Loucy (cell line): ENCODE results near the gene FAM53B.

Experiments
- H2AFZ ChIP-seq: fragments of 200-600 bp; sonication (generic); 2 replicates; pipeline ENCODE4 v1.6.0; 2016; ENCODE audit warnings: antibody characterized with exemption, mild to moderate bottlenecking, low read length, moderate library complexity
- H3F3A ChIP-seq: fragments of 200-600 bp; 2 replicates; pipeline ENCODE4 v1.6.0; 2016; ENCODE audit warnings: antibody characterized with exemption, low read depth, mild to moderate bottlenecking
- H3K27me3 ChIP-seq: fragments of 200-600 bp; sonication (generic); 2 replicates; pipeline ENCODE4 v1.6.1; 2014; ENCODE audit warnings: low read length, mild to moderate bottlenecking; ENCODE audit not compliant: insufficient read depth, poor library complexity, severe bottlenecking
- H3K36me3 ChIP-seq: fragments of 200-600 bp; sonication (generic); 2 replicates; pipeline ENCODE4 v1.6.1; 2016; ENCODE audit warnings: low read length; ENCODE audit not compliant: insufficient read depth
- H3K4me1 ChIP-seq: fragments of 200-600 bp; sonication (generic); 2 replicates; pipeline ENCODE4 v1.5.1; 2014; ENCODE audit warnings: low read length, mild to moderate bottlenecking; ENCODE audit not compliant: insufficient read depth, poor library complexity, severe bottlenecking
- H3K4me2 ChIP-seq: fragments of 200-600 bp; sonication (generic); 2 replicates; pipeline ENCODE4 v1.6.0; 2014; ENCODE audit warnings: antibody characterized with exemption, low read length, low read depth, mild to moderate bottlenecking; ENCODE audit not compliant: poor library complexity, severe bottlenecking
- H3K4me3 ChIP-seq: fragments of 200-600 bp; sonication (generic); 2 replicates; pipeline ENCODE4 v1.5.1; 2014; ENCODE audit warnings: low read length, mild to moderate bottlenecking, mixed read lengths; ENCODE audit not compliant: poor library complexity, severe bottlenecking
- H3K79me2 ChIP-seq: fragments of 200-600 bp; sonication (generic); 2 replicates; pipeline ENCODE4 v1.6.1; 2014; ENCODE audit warnings: low read length; ENCODE audit not compliant: insufficient read depth
- H3K9ac ChIP-seq: fragments of 200-600 bp; sonication (generic); 2 replicates; pipeline ENCODE4 v1.6.0; 2014; ENCODE audit warnings: mild to moderate bottlenecking, low read depth, low read length, moderate library complexity; ENCODE audit not compliant: poor library complexity, severe bottlenecking
- H3K9me2 ChIP-seq: fragments of 200-600 bp; sonication (generic); replicated peaks from 2 replicates; pipeline ENCODE4 v1.6.1; 2016; ENCODE audit warnings: low read depth, low read length, mixed read lengths
- H3K9me3 ChIP-seq: fragments of 200-600 bp; sonication (generic); 2 replicates; pipeline ENCODE4 v1.6.1; 2014; ENCODE audit warnings: mild to moderate bottlenecking, antibody characterized with exemption, low read length, low read depth; ENCODE audit not compliant: insufficient read depth
- H4K20me1 ChIP-seq: fragments of 200-600 bp; sonication (generic); 2 replicates; pipeline ENCODE4 v1.6.0; 2014; ENCODE audit warnings: antibody characterized with exemption, low read length, mild to moderate bottlenecking; ENCODE audit not compliant: insufficient read depth, poor library complexity, severe bottlenecking
- EZH2phosphoT487 ChIP-seq: fragments of 200-600 bp; IDR thresholded peaks from 2 replicates; pipeline ENCODE4 v1.6.1; 2018; ENCODE audit warnings: antibody characterized with exemption, mild to moderate bottlenecking, moderate library complexity, borderline replicate concordance
- TF ChIP-seq, protein P1 (sequence below): fragments of 200-600 bp; sonication (generic); conservative IDR thresholded peaks from 2 replicates; pipeline ENCODE4 v1.5.1; 2014; ENCODE audit warnings: mild to moderate bottlenecking, antibody characterized with exemption, low read length

FAM53B gene

DNA sequence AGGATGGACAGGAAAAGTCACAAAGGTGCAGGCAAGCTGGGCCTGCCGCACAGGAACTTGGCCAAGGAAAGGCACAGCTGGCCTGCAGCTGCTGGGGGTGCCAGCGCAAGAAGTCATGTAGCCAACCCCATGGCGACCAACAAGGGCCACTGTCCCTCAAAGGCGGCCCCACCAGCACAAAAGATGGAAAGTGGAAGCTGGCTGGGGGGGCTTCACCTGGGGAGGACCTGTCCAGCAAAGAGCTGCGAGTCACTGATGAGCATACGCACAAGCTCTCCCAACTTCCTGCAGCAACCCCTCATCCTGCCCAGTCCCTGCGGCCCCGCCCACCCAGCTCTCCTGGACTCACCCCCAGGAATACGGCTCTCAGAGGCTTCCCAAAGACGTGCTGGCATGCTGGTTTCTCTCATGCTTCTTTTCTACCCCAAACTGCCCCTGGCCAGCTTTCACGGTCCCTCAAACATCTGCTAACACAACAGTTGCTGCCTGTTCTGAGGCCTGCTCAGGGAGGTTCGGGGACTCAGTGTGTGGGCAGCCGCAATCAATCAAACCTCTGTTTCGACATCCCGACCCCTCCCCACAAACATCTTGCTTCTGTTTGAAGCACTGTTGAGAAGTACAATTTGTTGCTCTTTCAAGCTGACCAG, 67.6 kb downstream of the FAM53B start:
- H2AFZ ChIP-seq, result no peak overlapping the region
- H3K79me2 ChIP-seq, result peaks cover 67% of the 10 kb centered on the region
- TF ChIP-seq EZH2phosphoT487, result no peak
- TF ChIP-seq, protein P1, sequence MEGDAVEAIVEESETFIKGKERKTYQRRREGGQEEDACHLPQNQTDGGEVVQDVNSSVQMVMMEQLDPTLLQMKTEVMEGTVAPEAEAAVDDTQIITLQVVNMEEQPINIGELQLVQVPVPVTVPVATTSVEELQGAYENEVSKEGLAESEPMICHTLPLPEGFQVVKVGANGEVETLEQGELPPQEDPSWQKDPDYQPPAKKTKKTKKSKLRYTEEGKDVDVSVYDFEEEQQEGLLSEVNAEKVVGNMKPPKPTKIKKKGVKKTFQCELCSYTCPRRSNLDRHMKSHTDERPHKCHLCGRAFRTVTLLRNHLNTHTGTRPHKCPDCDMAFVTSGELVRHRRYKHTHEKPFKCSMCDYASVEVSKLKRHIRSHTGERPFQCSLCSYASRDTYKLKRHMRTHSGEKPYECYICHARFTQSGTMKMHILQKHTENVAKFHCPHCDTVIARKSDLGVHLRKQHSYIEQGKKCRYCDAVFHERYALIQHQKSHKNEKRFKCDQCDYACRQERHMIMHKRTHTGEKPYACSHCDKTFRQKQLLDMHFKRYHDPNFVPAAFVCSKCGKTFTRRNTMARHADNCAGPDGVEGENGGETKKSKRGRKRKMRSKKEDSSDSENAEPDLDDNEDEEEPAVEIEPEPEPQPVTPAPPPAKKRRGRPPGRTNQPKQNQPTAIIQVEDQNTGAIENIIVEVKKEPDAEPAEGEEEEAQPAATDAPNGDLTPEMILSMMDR, result no peak
- no peaks in the 10 kb centered on the region for H3K27me3 ChIP-seq
- no peak overlapping the region for H3K4me3 ChIP-seq
- peaks cover 7% of the 10 kb centered on the region for H4K20me1 ChIP-seq
- H3K9me2 ChIP-seq, result no peaks in the 10 kb centered on the region
- peaks cover 52% of the 10 kb centered on the region; the same call in 1 of the 2 replicates for H3K36me3 ChIP-seq
- no peaks in the 10 kb centered on the region for H3K9me3 ChIP-seq
- peaks cover 12% of the 10 kb centered on the region for H3K4me1 ChIP-seq
- no peak overlapping the region for H3K4me2 ChIP-seq
- H3K9ac ChIP-seq, result no peak overlapping the region
- no peaks in the 10 kb centered on the region for H3F3A ChIP-seq

DNA sequence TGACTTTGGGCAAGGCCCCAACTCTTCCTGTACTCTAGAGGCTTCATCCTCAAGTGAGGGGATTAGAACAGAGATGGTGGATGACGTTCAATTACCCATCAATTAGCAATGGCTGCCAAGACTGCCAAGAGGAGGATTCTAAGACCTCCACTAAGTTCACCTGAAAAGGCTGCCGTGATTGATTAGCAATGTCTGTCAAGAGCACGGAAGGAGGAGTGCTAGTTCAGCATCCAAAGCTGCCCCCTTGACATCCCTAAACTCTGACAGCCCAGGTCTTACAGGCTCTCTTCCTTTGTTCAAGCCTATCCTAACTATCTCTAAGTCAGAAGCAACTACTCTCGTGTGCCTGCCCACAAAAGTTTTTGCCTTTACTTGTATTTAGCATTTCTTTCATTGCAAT, 68.4 kb downstream of the FAM53B start:
- Histone ChIP-seq H3K27me3 (no peaks in the 10 kb centered on the region), H2AFZ (no peak overlapping the region), H3K9ac (no peak overlapping the region), H3K9me3 (no peaks in the 10 kb centered on the region), H3F3A (no peaks in the 10 kb centered on the region), H3K9me2 (no peaks in the 10 kb centered on the region), H4K20me1 (peaks cover 13% of the 10 kb centered on the region), H3K4me1 (peaks cover 14% of the 10 kb centered on the region), H3K4me3 (no peak overlapping the region), H3K4me2 (no peak overlapping the region), H3K36me3 (peaks cover 44% of the 10 kb centered on the region; the same call in 1 of the 2 replicates), H3K79me2 (peaks cover 74% of the 10 kb centered on the region)
- TF ChIP-seq, protein P1, result no peak
- no peak for TF ChIP-seq EZH2phosphoT487

DNA sequence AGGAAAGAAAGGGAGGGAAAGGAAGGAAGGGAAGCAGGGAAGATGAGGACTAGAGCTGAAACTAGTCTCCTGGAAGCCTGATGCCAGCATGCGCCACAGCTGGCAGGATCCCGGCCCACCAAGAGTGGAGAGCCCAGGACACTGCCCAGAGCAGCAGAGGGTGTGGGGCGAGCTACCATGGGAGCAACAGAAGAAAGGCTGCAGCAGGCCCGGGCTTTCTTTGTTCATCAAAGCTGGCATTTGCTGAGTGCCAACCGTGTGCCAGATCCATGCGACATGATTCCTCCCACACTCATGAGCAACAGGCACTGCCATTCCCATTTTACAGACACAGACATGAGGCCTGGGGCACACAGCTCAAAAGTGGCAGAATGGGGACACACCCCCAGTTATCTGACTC, 68.9 kb downstream of the FAM53B start:
- Histone ChIP-seq H3F3A (no peaks in the 10 kb centered on the region), H3K9ac (no peak overlapping the region), H3K4me2 (no peak overlapping the region), H3K27me3 (no peaks in the 10 kb centered on the region), H4K20me1 (peaks cover 15% of the 10 kb centered on the region), H3K36me3 (peaks cover 39% of the 10 kb centered on the region; the same call in 1 of the 2 replicates), H2AFZ (no peak overlapping the region), H3K4me1 (peaks cover 14% of the 10 kb centered on the region), H3K79me2 (peaks cover 80% of the 10 kb centered on the region), H3K9me3 (no peaks in the 10 kb centered on the region), H3K9me2 (no peaks in the 10 kb centered on the region), H3K4me3 (no peak overlapping the region)
- TF ChIP-seq, protein P1, result no peak
- no peak for TF ChIP-seq EZH2phosphoT487
